AG09319 (cell line): ENCODE data around the gene AGAP2.
A peak's percentile ranks its signal among the peaks of the same experiment; 100 is the strongest.

Source experiments
- DNase-seq: peaks from one replicate; pipeline ENCODE4 v3.0.0-alpha.2; 2010; ENCODE audit warnings: low read depth; ENCODE audit errors: extremely low read depth
- CTCF ChIP-seq: IDR thresholded peaks from 2 replicates; pipeline ENCODE4 v1.5.1; 2011; ENCODE audit warnings: low read depth, mild to moderate bottlenecking, inconsistent platforms, low read length, moderate library complexity

AGAP2 gene

GRCh38 chr12:57739387-57739786 lies 845 bp upstream of the AGAP2 start:
- no peak for TF ChIP-seq CTCF
- no peak for DNase-seq

- no peak for DNase-seq
- peak; percentile 31 for TF ChIP-seq CTCF
Measured at GRCh38 chr12:57737467-57738460, 778 bp downstream of the AGAP2 start.

GRCh38 chr12:57736741-57737466 lies 1.6 kb downstream of the AGAP2 start:
- no peak for DNase-seq
- TF ChIP-seq CTCF, result no peak

GRCh38 chr12:57735952-57736740 lies 2.4 kb downstream of the AGAP2 start:
- DNase-seq, result no peak
- TF ChIP-seq CTCF, result peak; percentile 33

GRCh38 chr12:57735198-57735855 lies 3.2 kb downstream of the AGAP2 start:
- no peak for DNase-seq
- no peak for TF ChIP-seq CTCF

- no peak for DNase-seq
- TF ChIP-seq CTCF, result no peak
Measured at GRCh38 chr12:57734591-57734990, 4.0 kb downstream of the AGAP2 start.
